Central memory CD8-positive, alpha-beta T cell (primary cell): Measurements from ENCODE around the gene MS4A1.
A peak's percentile ranks its signal among the peaks of the same experiment; 100 is the strongest.
"Not testable (repeated sequence)": the region's sequence is repeated elsewhere in the genome, so short reads cannot be mapped to it uniquely, and the experiment has no call there.

Experiments
- ATAC-seq: fragments of 150-1000 bp; cut with Tn5 transposase; replicated peaks from 2 replicates; pipeline ENCODE4 v1.10.0; 2022; ENCODE audit warnings: mild to moderate bottlenecking, moderate FRiP score, moderate number of reproducible peaks; ENCODE audit not compliant: poor library complexity, severe bottlenecking; ENCODE audit errors: extremely low read depth
- DNase-seq, 2 donors: peaks; one replicate each; pipeline ENCODE4 v3.0.0; 2021; ENCODE audit warnings: low spot score in 2 of 2
- H3K27ac Mint-ChIP-seq: one replicate; pipeline ENCODE4 v1.8.0; 2022; ENCODE audit warnings: low read depth, mild to moderate bottlenecking, moderate library complexity, mixed read lengths
- H3K27me3 Mint-ChIP-seq: one replicate; pipeline ENCODE4 v1.8.0; 2022; ENCODE audit warnings: mixed read lengths
- H3K36me3 Mint-ChIP-seq: one replicate; pipeline ENCODE4 v1.8.0; 2022; ENCODE audit warnings: mild to moderate bottlenecking, moderate library complexity, mixed read lengths; ENCODE audit not compliant: insufficient read depth
- H3K4me1 Mint-ChIP-seq: one replicate; pipeline ENCODE4 v1.8.0; 2022; ENCODE audit warnings: mixed read lengths
- H3K4me3 Mint-ChIP-seq: one replicate; pipeline ENCODE4 v1.8.0; 2022; ENCODE audit warnings: mild to moderate bottlenecking, moderate library complexity, mixed read lengths
- H3K9me3 Mint-ChIP-seq: one replicate; pipeline ENCODE4 v1.8.0; 2022; ENCODE audit warnings: mixed read lengths

Gene MS4A1

DNA sequence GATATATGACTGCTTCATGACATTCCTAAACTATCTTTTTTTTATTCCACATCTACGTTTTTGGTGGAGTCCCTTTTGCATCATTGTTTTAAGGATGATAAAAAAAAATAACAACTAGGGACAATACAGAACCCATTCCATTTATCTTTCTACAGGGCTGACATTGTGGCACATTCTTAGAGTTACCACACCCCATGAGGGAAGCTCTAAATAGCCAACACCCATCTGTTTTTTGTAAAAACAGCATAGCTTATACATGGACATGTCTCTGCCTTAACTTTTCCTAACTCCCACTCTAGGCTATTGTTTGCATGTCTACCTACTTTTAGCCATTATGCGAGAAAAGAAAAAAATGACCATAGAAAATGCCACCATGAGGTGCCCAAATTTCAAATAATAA, 13.2 kb downstream of the MS4A1 start:
- Mint-ChIP-seq H3K27me3 (peaks cover 10% of the 10 kb centered on the region), H3K27ac (no peak overlapping the region), H3K9me3 (no peaks in the 10 kb centered on the region), H3K4me3 (no peak overlapping the region), H3K4me1 (no peaks in the 10 kb centered on the region), H3K36me3 (peaks cover 25% of the 10 kb centered on the region)
- no peak for DNase-seq
- ATAC-seq = no peak

DNA sequence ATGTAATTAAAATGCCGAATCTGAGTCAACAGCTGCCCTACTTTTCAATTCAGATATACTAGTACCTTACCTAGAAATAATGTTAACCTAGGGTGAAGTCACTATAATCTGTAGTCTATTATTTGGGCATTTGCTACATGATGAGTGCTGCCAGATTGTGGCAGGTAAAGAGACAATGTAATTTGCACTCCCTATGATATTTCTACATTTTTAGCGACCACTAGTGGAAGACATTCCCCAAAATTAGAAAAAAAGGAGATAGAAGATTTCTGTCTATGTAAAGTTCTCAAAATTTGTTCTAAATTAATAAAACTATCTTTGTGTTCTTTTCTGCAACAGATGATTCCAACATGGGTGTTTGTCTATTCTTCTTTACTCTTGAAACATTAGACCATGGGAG, 14.1 kb downstream of the MS4A1 start:
- no peaks in the 10 kb centered on the region for H3K9me3 Mint-ChIP-seq
- H3K4me3 Mint-ChIP-seq = no peak overlapping the region
- H3K4me1 Mint-ChIP-seq = no peaks in the 10 kb centered on the region
- DNase-seq = no peak
- H3K27ac Mint-ChIP-seq = no peak overlapping the region
- ATAC-seq = no peak
- peaks cover 10% of the 10 kb centered on the region for H3K27me3 Mint-ChIP-seq
- H3K36me3 Mint-ChIP-seq = peaks cover 24% of the 10 kb centered on the region

DNA sequence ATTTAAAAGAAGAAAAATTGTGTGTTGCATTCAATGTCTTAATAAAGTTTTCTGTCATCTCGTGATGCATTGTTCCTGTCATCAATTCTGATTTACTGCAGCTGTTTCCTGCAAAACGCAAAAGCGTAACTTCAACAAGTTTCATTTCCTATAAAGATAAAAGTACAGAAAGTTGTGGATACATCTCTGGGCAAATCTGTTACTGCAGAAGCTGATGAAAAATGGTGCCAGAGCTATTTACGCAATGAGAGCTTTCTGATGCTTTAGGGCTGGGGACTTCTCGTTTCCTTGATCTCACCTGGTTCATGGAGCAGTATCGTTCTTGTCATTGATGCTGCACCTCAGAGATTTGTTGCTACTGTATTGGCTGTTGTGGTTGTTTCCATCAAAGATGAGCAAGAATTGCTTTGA, 21.4 kb downstream of the MS4A1 start:
- Mint-ChIP-seq H3K27me3 (peaks cover 10% of the 10 kb centered on the region), H3K4me1 (no peaks in the 10 kb centered on the region), H3K9me3 (no peaks in the 10 kb centered on the region), H3K4me3 (no peak overlapping the region), H3K36me3 (no peaks in the 10 kb centered on the region), H3K27ac (no peak overlapping the region)
- ATAC-seq (peak; percentile 28), DNase-seq (no peak)

DNA sequence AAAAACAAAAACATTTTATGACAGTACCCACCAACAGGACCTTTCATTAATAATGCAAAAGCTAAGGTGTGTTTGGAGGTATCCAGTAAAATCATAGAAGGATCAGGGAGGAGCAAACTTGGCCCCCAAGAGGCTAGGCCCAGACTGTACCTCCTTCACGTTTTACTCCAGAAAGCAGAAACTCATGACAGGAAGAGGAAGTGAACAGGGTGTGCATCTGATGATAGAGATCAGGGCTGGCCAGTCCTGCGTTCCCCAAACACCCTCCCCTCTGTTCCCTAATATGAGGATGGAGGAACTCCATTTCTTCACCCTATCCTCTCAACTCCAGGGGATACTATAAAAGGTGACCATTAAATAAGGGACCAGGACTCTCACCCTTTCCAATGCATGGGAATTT, 26.7 kb downstream of the MS4A1 start:
- H3K9me3 Mint-ChIP-seq = no peaks in the 10 kb centered on the region
- ATAC-seq (no peak), DNase-seq (no peak)
- no peaks in the 10 kb centered on the region for H3K36me3 Mint-ChIP-seq
- no peak overlapping the region for H3K27ac Mint-ChIP-seq
- no peak overlapping the region for H3K4me3 Mint-ChIP-seq
- peaks cover 8% of the 10 kb centered on the region for H3K4me1 Mint-ChIP-seq
- peaks cover 9% of the 10 kb centered on the region for H3K27me3 Mint-ChIP-seq

DNA sequence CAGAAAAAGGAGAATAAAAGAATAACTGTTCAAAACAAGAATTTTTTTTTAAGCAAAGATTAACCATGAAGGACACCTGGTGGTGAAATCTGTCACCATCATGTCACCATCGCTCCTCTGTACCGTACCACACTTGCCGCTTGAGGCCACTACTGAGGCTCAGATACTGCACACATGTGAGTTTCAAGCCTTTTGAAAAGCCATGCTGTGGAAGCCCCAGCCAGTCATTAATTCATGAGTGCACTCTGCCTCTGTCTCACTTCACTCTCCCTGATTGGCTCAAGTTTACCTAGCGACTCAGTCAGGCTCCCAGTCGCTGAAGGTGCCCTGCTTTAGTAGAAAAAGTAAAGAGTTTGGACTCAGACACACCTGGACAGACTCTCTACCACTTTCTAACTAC, 30.3 kb downstream of the MS4A1 start:
- Mint-ChIP-seq H3K4me3 (no peak overlapping the region), H3K27me3 (peaks cover 9% of the 10 kb centered on the region), H3K36me3 (no peaks in the 10 kb centered on the region), H3K9me3 (no peaks in the 10 kb centered on the region), H3K4me1 (peaks cover 8% of the 10 kb centered on the region), H3K27ac (no peak overlapping the region)
- ATAC-seq (peak; percentile 82), DNase-seq (no peak)

DNA sequence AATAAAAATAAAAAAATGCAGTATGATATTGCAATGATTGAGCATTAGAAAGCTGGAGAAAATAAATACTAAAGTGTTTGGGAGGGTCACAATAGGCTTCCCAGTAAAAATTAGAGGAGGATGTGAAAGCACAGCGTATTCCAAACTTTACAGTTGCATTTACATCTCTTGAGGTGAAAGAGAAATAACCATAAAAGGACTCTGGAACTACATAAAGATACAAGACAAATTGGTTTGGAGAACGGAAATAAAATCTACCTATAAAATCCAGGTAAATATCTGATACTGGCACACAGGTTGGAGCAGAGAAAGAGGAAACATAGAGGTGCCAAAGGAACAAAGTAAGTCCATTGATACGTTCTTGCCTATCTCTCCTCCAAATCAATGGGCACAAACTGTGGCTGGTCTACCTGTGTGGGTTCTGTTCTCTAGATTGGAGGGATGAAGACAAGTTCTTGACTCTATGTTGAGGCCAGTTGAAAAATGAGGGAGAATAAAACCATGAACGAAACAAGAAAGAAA, 36.9 kb downstream of the MS4A1 start, which contains the start of gene MS4A12:
TSS of gene MS4A12 (plus strand) at position 291 of the 522 bp plus-strand sequence. CDS start 4,541 bp downstream, outside the sequence.
- Mint-ChIP-seq H3K27ac (no peak within 1 kb of the TSS), H3K9me3 (no peaks in the 10 kb centered on the region), H3K4me1 (no peaks in the 10 kb centered on the region), H3K27me3 (peaks cover 28% of the 10 kb centered on the region), H3K36me3 (no peaks in the 10 kb centered on the region), H3K4me3 (no peak within 1 kb of the TSS)
- DNase-seq (no peak), ATAC-seq (no peak)

DNA sequence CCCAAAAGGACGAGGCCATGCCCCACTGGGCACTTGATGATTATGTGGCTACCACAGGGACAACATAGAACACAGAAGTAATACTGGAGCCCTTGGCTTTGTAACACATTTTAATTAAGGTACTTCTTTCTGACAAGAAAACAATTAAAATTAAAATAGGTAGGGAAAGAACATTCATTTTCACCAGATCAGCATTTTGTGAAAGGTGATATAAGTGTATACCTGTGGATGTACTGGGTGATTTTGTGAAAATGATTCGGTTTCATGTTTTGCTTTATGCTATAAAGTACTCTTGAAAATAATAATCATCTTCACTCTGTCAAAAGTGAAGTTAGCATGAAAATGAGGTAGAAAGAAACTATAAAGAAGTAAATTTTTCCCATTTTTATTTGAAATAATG, 37.8 kb downstream of the MS4A1 start:
- H3K36me3 Mint-ChIP-seq = no peaks in the 10 kb centered on the region
- ATAC-seq = no peak
- no peaks in the 10 kb centered on the region for H3K4me1 Mint-ChIP-seq
- no peak for DNase-seq
- no peaks in the 10 kb centered on the region for H3K9me3 Mint-ChIP-seq
- H3K27ac Mint-ChIP-seq = no peak overlapping the region
- H3K27me3 Mint-ChIP-seq = peaks cover 37% of the 10 kb centered on the region
- no peak overlapping the region for H3K4me3 Mint-ChIP-seq

DNA sequence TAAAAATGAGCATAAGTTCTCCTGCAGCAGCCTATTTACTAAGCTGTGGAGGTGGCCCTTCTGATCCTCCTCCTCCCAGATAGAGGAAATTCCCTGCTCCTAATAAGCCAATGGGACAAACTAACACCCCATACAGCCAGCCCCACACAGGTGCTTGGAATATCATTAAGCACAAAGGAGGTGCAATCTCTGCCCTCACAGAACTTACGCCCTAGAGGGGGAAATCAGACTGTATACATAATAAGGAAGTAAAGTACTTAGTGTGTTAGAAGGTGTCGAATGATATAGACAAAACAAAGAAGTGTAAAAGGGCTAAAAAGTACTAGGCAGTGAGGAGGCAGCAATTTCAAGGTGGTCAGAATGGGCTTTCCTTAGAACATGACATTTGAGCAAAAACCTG, 42.8 kb downstream of the MS4A1 start:
- no peak for DNase-seq
- Mint-ChIP-seq H3K4me3 (no peak overlapping the region), H3K4me1 (no peaks in the 10 kb centered on the region), H3K36me3 (no peaks in the 10 kb centered on the region), H3K9me3 (no peaks in the 10 kb centered on the region), H3K27ac (no peak overlapping the region), H3K27me3 (peaks cover 52% of the 10 kb centered on the region)
- no peak for ATAC-seq

DNA sequence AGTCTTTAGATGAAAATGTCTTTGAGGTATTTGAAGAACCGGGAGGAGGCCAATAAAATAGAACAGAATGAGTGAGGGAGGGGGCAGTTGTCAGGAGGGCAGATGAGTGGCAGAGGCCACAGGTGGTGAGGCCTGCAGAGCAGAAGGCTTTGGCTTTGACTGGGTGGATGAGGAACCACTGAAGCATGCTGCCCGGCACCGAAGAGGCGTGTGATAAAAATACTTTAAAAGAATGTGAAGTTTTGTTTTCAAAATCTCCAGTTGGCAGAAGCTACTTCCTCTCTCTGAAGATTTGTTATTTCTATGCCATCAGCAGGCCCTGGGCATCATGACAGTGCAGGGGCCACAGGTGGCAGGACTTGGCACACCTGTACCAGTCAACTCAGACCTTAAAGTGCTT, 43.2 kb downstream of the MS4A1 start:
- peaks cover 52% of the 10 kb centered on the region for H3K27me3 Mint-ChIP-seq
- no peaks in the 10 kb centered on the region for H3K36me3 Mint-ChIP-seq
- no peak overlapping the region for H3K27ac Mint-ChIP-seq
- ATAC-seq (no peak), DNase-seq (no peak)
- H3K9me3 Mint-ChIP-seq = no peaks in the 10 kb centered on the region
- H3K4me1 Mint-ChIP-seq = no peaks in the 10 kb centered on the region
- H3K4me3 Mint-ChIP-seq = no peak overlapping the region

- Mint-ChIP-seq H3K36me3 (no peaks in the 10 kb centered on the region), H3K4me3 (no peak overlapping the region), H3K27me3 (peaks cover 44% of the 10 kb centered on the region), H3K27ac (no peak overlapping the region), H3K4me1 (peaks cover 12% of the 10 kb centered on the region), H3K9me3 (no peaks in the 10 kb centered on the region)
- ATAC-seq (no peak), DNase-seq (no peak)
Observed at GRCh38 chr11:60500276-60500910, 44.7 kb downstream of the MS4A1 start.

DNA sequence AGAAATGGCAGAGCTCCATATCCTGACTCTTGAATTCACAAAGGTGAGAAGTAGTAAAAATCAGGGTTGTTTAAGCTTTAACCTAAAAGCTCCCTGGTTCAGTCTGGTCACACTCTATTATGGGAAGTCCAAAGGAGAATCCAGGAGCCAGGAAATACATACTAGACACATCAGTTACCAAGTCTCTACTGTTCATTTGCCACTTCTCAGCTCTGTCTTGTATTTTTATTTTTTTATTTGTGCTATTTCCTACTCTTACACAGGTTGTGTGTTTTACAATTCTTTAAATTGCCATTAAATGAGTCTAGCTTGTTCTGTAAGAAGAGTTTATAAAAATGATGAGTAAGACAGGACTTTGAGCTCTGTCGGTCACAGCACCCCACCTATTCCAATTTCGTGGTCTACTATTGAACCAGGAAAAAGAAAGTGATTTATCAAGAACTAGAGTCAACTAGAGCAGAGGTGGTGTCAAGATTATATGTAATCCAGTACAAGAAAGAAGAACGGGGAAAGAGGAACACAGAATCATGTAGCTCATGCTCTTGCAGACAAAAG, 46.7 kb downstream of the MS4A1 start:
- ATAC-seq = no peak

DNA sequence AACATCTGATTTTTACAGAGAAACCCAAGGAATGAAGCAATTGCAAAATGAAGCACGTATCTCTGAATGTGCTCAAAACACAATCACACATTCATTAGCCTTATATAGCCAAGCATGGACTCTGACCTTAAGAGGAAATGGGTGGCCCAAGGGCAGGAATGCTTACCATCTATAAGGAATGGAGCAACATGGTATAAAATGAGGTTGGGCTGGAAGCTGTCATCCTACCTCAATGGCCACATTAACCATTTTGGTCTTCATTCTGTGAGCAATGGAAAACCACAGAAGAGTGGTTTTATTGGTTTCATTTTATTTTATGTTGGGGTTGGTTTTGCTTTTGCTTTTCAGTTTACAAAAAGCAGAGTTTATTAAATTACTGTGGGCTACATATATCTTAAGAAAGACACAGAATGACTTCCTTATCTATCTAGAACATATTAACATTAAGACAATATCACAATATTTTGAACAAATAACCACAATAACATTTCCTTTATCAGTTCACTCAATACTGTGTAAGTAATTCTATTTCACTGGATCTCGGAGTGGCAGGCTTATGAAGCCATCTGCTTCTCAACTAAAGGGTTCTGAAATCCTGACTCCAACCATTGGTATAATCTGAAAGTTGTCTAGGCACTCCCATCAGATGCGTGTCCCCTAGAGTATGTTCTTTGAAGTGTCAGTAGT, 48.7 kb downstream of the MS4A1 start:
- ATAC-seq = no peak
- Mint-ChIP-seq H3K4me1 (peaks cover 12% of the 10 kb centered on the region), H3K27me3 (peaks cover 29% of the 10 kb centered on the region), H3K9me3 (no peaks in the 10 kb centered on the region), H3K4me3 (no peak overlapping the region), H3K36me3 (no peaks in the 10 kb centered on the region), H3K27ac (no peak overlapping the region)
- DNase-seq = no peak

More for the DNA sequence above, 46.7 kb downstream of the MS4A1 start:
- no peak overlapping the region for H3K4me3 Mint-ChIP-seq
- H3K27ac Mint-ChIP-seq = no peak overlapping the region
- H3K36me3 Mint-ChIP-seq = no peaks in the 10 kb centered on the region
- H3K9me3 Mint-ChIP-seq = no peaks in the 10 kb centered on the region
- no peak for DNase-seq
- H3K27me3 Mint-ChIP-seq = peaks cover 36% of the 10 kb centered on the region
- peaks cover 12% of the 10 kb centered on the region for H3K4me1 Mint-ChIP-seq

GRCh38 chr11:60509609-60510008, 54.0 kb downstream of the MS4A1 start:
- not testable (repeated sequence) for H3K9me3 Mint-ChIP-seq, ATAC-seq, H3K27ac Mint-ChIP-seq, H3K36me3 Mint-ChIP-seq, H3K4me1 Mint-ChIP-seq, H3K4me3 Mint-ChIP-seq, DNase-seq
- H3K27me3 Mint-ChIP-seq = peaks cover 13% of the 10 kb centered on the region
